HUES6 (cell line): ENCODE measurements around the gene NUBPL.
"Not testable (repeated sequence)": the region's sequence is repeated elsewhere in the genome, so short reads cannot be mapped to it uniquely, and the experiment has no call there.

Experiments used
- H3K27ac ChIP-seq: 2 replicates; pipeline ENCODE4 v1.7.0; 2013; ENCODE audit warnings: low read depth, mild to moderate bottlenecking, low read length, inconsistent platforms
- H3K27me3 ChIP-seq: 2 replicates; pipeline ENCODE4 v1.6.1; 2013; ENCODE audit warnings: low read length; ENCODE audit not compliant: control insufficient read depth, insufficient read depth
- H3K36me3 ChIP-seq: 2 replicates; pipeline ENCODE4 v1.6.1; 2013; ENCODE audit warnings: low read length; ENCODE audit not compliant: control insufficient read depth, insufficient read depth
- H3K4me1 ChIP-seq: 2 replicates; pipeline ENCODE4 v1.6.1; 2013; ENCODE audit warnings: low read length; ENCODE audit not compliant: control insufficient read depth, insufficient read depth
- H3K4me3 ChIP-seq: 2 replicates; pipeline ENCODE4 v1.5.1; 2013; ENCODE audit warnings: low read depth, low read length
- H3K9ac ChIP-seq: one replicate; pipeline ENCODE4 v1.6.1; 2013; ENCODE audit warnings: mild to moderate bottlenecking, low read length
- H3K9me3 ChIP-seq: 2 replicates; pipeline ENCODE4 v1.6.1; 2013; ENCODE audit warnings: low read depth, low read length; ENCODE audit not compliant: control insufficient read depth, insufficient read depth

The NUBPL gene

DNA sequence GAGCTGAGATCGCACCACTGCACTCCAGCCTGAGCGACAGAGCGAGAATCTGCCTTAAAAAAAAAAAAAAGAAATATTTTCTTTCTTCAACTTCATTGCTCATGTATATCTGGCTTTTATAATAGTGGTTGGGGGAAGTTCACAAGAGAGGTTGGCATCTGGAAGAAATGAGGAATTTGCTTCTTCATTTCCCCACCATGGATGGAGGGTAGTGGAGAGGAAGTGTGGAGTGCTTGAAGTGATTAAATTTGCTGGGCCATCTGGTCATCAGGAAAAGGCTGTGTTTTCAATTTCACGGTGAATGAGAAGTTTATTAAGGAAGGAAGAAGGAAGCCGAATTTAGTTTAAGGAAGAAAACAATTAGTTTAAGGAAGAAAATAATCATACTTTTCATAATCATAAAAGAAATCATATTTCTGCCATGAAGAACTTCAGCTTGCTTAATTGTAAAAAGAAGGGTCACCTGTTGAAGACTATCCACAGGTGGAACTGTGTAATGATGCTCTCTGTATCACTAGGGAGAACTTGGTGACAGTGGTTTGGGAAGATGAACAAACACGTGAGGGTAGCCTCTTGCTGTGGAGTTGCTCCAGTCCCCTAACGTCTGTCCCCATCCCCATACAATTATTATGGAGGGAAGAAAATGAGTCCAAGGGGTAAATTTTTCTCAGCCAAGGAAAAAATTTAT is 318.6 kb downstream of the NUBPL start:
- H3K4me3 ChIP-seq: no peak overlapping the region
- H3K36me3 ChIP-seq: no peaks in the 10 kb centered on the region

DNA sequence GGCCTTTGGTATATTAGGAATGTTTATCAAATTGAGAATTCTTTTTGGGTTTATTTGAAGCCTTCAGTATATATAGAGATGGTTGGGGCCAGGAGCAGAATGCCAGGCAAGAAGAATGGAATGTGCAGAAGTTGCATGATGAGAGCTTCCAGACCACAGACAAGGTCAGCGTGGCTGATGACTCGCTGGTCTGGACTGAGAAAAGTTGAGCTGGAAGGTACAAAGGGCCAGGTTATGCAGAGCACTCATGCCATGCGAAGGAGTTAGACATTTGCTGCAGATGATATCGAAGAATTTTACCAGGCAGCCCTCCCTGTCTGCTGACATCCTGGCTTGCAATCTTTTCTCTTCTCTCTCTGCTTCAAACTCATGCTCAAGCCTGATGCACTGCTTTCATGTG is 319.7 kb downstream of the NUBPL start:
- Histone ChIP-seq H3K27ac (no peak overlapping the region), H3K4me1 (peaks cover 5% of the 10 kb centered on the region; the same call in 1 of the 2 replicates), H3K4me3 (no peak overlapping the region), H3K36me3 (no peaks in the 10 kb centered on the region), H3K9ac (no peak overlapping the region), H3K27me3 (no peaks in the 10 kb centered on the region), H3K9me3 (no peaks in the 10 kb centered on the region)

More for the DNA sequence above, 318.6 kb downstream of the NUBPL start:
- H3K9me3 ChIP-seq: no peaks in the 10 kb centered on the region
- peaks cover 5% of the 10 kb centered on the region; the same call in 1 of the 2 replicates for H3K4me1 ChIP-seq
- H3K9ac ChIP-seq: no peak overlapping the region
- H3K27me3 ChIP-seq: no peaks in the 10 kb centered on the region
- no peak overlapping the region for H3K27ac ChIP-seq

DNA sequence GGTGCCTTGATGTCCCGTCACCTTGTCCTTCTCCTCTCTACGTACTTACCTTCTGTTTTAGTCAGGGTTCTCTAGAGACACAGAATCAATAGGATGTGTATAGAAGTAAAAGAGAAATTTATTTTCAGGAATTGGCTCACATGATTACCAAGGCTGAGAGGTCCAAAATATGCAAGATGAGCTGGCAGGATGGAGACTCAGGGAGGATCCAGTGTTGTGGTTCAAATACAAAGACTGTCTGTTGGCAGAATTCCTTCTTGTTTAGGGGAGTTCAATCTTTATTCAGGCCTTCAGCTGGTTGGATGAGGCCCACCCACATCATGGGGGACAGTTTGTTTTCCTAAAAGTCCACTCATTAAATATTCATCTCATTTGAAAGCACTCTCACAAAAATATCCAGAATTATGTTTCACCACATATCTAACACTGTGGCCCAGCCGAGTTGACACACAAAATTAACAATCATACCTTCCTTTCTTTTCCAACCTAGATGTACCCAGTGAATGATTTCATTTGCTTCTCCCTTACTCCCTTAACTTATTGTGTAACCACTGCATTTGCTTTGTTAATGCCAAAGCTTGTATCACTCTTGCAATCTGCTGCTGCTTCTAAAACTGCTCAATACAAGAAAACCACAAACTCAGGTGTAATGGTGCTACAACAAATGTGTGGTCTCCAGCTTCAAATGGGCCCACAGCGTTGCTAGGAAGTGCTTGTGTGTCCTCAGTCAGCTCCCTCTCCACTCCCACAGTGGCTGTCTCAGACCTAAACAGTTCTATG is 320.5 kb downstream of the NUBPL start:
- no peak overlapping the region for H3K9ac ChIP-seq
- no peaks in the 10 kb centered on the region for H3K27me3 ChIP-seq
- H3K4me1 ChIP-seq: peaks cover 5% of the 10 kb centered on the region; the same call in 1 of the 2 replicates
- no peaks in the 10 kb centered on the region for H3K9me3 ChIP-seq
- no peaks in the 10 kb centered on the region for H3K36me3 ChIP-seq
- no peak overlapping the region for H3K4me3 ChIP-seq
- H3K27ac ChIP-seq: no peak overlapping the region

DNA sequence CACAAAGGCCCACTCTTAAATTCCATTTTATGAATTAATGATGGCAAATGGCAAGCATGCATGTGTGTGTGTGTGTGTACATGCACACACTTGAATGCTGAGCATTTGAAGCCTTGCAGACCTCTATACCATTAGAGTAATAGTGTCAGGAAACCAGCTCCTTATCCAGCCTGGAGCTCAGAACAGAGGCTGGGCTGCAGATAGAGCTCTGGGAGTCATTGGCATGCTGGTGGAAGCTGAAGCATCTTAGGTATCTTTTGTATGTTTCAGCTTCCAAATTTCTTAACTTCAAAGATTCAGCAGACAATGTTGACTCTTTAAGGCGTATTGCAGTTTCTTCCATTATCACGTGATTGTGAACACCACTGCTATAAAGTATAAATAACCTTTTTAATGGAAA is 323.0 kb downstream of the NUBPL start:
- H3K27ac ChIP-seq: no peak overlapping the region
- H3K4me3 ChIP-seq: no peak overlapping the region
- H3K36me3 ChIP-seq: no peaks in the 10 kb centered on the region
- no peak overlapping the region for H3K9ac ChIP-seq
- peaks cover 5% of the 10 kb centered on the region; the same call in 1 of the 2 replicates for H3K4me1 ChIP-seq
- H3K9me3 ChIP-seq: no peaks in the 10 kb centered on the region
- no peaks in the 10 kb centered on the region for H3K27me3 ChIP-seq

DNA sequence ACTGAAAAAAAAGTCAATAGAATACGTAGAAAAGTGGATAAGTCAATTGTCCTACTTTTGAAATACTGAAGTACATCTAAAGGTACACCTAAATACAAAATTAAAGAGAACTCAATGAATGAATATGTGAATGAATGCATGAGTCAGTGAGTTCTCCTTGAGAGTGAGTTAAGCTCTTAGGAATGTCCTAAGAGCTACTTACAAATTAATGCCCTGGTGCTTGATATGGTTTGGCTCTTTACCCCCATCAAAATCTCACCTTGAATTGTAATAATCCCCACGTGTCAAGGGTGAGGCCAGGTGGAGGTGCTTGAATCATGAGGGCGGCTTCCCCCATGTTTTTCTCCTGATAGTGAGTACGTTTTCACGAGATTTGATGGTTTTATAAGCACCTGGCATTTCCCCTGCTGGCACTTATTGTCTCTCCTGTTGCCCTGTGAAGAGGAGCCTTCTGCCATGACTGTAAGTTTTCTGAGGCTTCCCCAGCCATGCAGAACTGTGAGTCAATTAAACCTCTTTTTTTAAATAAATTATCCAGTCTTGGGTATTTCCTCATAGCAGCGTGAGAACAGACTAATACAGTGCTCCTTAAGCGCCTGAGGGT is 323.7 kb downstream of the NUBPL start:
- no peaks in the 10 kb centered on the region for H3K9me3 ChIP-seq
- peaks cover 5% of the 10 kb centered on the region; the same call in 1 of the 2 replicates for H3K4me1 ChIP-seq
- H3K27ac ChIP-seq: no peak overlapping the region
- no peak overlapping the region for H3K9ac ChIP-seq
- no peaks in the 10 kb centered on the region for H3K36me3 ChIP-seq
- H3K4me3 ChIP-seq: no peak overlapping the region
- no peaks in the 10 kb centered on the region for H3K27me3 ChIP-seq

DNA sequence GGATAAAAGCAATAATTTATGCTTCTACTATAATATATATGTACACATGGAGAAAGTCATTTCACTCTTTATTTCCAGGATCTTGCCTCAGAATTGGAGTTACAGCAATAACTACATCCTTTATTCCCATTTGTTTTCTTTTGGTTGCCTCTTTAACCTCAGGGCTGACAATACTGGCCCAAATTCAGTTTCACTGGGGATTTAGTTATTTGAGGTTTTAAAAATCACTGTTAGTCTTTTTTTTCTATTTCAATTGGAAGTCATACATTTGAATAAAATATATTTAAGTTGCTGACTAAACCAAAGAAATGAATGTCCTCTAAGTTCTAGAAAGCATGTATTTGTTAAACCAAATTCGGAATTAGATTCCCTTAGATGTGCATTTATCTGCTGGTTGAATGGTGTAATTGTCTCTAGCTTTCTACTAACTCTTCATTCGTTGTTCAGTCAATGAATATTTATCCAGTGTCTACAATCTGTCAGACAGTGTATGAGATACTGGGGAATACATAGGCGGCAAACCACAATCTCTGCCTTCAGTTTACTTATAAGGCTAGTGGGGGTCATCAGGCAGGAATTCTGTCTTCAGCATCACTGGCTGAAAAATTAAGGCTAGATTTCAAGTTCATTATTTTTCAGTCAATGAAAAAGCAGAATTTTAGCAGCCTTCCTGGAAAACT is 325.1 kb downstream of the NUBPL start:
- peaks cover 2% of the 10 kb centered on the region; the same call in 1 of the 2 replicates for H3K4me1 ChIP-seq
- H3K4me3 ChIP-seq: no peak overlapping the region
- no peak overlapping the region for H3K9ac ChIP-seq
- H3K27me3 ChIP-seq: no peaks in the 10 kb centered on the region
- no peak overlapping the region for H3K27ac ChIP-seq
- no peaks in the 10 kb centered on the region for H3K9me3 ChIP-seq
- H3K36me3 ChIP-seq: no peaks in the 10 kb centered on the region

DNA sequence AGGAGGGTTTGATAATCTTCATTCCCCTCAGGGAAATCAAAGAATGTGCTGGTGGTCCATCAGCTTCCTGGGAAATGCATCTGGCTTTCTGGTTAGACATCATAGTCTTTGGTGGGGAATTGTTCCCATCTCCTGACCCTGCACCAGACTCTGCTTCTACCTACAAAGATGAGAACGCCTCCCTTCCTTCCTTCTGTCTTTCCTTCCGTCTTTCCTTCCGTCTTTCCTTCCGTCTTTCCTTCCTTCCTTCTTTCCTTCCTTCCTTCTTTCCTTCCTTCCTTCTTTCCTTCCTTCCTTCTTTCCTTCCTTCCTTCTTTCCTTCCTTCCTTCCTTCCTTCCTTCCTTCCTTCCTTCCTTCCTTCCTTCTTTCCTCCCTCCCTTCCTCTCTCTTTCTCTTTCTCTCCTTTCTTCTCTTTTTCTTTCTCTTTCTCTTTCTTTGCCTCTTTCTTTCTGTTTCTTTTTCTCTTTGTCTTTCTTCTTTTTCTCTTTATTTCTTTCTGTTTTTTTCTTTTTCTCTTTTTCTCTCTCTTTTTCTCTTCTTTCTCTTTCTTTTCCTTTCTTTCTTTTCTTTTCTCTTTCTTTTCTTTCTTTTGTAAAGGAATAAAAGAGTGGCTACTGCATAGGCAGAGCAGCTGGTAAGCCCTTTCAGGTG is 326.9 kb downstream of the NUBPL start:
- Histone ChIP-seq H3K9ac (no peak overlapping the region), H3K4me1 (peaks cover under 1% of the 10 kb centered on the region), H3K4me3 (no peak overlapping the region), H3K27me3 (no peaks in the 10 kb centered on the region), H3K9me3 (no peaks in the 10 kb centered on the region), H3K36me3 (no peaks in the 10 kb centered on the region), H3K27ac (no peak overlapping the region)

DNA sequence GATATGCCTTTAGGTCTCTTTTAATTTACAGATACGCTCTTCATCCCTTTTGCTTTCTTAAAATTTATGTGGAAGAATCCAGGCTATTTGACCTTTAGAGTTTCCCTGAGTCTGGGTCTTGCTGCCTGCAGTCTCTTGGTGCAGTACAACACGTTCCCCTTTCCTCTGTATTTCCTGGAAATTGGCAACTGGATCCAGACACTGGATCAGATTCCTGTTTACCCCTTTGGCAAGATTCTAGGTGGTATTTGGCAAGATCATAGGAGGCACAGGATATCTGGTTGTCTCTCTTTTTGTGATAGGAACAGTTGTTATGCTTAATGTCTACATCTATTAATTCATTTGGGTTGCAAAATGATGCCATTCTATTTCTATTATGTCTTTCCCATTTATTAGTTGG is 328.1 kb downstream of the NUBPL start:
- peaks cover 8% of the 10 kb centered on the region for H3K4me1 ChIP-seq
- H3K27ac ChIP-seq: no peak overlapping the region
- no peak overlapping the region for H3K4me3 ChIP-seq
- H3K9me3 ChIP-seq: no peaks in the 10 kb centered on the region
- H3K36me3 ChIP-seq: no peaks in the 10 kb centered on the region
- no peaks in the 10 kb centered on the region for H3K27me3 ChIP-seq
- no peak overlapping the region for H3K9ac ChIP-seq

DNA sequence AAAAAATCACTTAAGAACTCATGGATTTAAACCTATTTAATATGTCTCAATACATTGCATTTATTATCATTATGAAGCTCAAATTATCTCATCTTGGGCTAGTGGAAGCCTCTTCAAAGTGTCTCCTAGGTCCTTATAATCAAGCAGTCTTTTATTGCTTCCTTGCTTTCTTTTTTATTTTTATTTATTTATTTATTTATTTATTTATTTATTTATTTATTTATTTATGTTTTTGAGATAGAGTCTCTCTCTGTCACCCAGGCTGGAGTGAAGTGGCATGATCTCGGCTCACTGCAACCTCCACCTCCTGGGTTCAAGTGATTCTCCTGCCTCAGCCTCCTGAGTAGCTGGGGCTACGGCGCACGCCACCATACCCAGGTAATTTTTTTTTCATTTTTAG is 329.0 kb downstream of the NUBPL start:
- H3K27me3 ChIP-seq, H3K4me3 ChIP-seq: not testable (repeated sequence)

DNA sequence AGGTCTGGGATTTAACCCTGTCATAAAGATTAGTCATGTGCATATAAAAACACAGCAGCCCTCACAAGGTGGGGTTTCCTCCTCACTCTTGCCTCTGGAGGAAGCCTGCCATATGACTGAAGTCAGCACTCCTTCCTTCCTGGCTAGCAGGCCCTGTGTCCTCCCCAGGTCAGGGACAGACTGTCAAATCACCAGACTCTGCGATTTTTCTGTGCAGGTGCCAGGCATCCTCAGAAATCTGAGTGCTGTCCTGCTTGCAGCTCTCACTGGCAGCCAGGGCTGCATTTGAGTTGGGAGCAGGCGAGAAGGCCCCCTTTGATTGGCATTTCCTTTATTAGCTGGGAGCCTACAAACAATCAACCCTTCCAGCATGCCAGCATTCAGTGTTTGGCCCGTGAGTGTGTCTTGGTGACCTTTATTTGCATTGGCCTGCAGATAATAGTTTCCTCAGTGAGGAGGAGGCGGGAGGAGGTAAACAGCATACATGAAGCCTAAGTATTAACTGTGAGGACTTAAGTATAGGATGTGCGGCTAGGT is 332.1 kb downstream of the NUBPL start:
- Histone ChIP-seq H3K27me3 (no peaks in the 10 kb centered on the region), H3K9ac (no peak overlapping the region), H3K36me3 (no peaks in the 10 kb centered on the region), H3K9me3 (no peaks in the 10 kb centered on the region), H3K27ac (no peak overlapping the region), H3K4me1 (peaks cover 19% of the 10 kb centered on the region), H3K4me3 (no peak overlapping the region)

More for the DNA sequence above, 329.0 kb downstream of the NUBPL start:
- not testable (repeated sequence) for H3K9me3 ChIP-seq, H3K9ac ChIP-seq, H3K36me3 ChIP-seq, H3K27ac ChIP-seq
- peaks cover 14% of the 10 kb centered on the region for H3K4me1 ChIP-seq
